Measurements from ENCODE around the gene KMT5B.

KMT5B gene

DNA sequence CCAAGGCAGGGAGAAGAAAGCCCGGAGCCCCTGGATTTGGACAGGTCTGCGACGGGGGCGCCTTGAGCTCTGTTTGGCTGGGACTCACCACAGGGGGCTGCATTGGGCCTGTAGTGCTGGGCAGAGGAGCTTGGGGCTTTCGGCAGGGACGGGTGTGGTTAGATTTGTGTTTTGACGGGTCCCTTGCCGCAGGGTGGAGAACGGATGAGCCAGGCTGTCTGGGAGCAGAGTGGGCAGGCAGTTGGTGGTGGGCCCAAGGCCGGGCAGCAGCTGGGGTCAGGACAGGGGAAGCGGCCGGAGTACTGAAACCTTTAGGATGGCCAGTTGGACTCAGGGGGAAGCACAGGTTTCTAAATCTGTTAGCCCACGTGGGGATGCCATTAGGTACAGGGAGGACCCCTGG lies 45.3 kb upstream of the KMT5B start:
- Histone ChIP-seq H3K36me3 (ENCODE audit: insufficient read depth, low read length) (no peaks in the 10 kb centered on the region; the same call in 1 of the 2 replicates), H3F3A (ENCODE audit: low read depth) (no peaks in the 10 kb centered on the region), H3K4me3 (ENCODE audit: low read length, poor library complexity, severe bottlenecking) (no peak overlapping the region), H3K9me2 (replicated peaks; ENCODE audit: low read depth, low read length) (no peaks in the 10 kb centered on the region), H2AFZ (ENCODE audit: low read length) (no peak overlapping the region), H3K79me2 (ENCODE audit: insufficient read depth, low read length) (no peaks in the 10 kb centered on the region), H3K4me2 (ENCODE audit: low read depth, low read length, poor library complexity, severe bottlenecking) (no peak overlapping the region), H3K9me3 (ENCODE audit: insufficient read depth, low read depth, low read length) (no peaks in the 10 kb centered on the region), H4K20me1 (ENCODE audit: insufficient read depth, low read length, poor library complexity, severe bottlenecking) (no peaks in the 10 kb centered on the region), H3K9ac (ENCODE audit: low read depth, low read length, poor library complexity, severe bottlenecking) (no peak overlapping the region), H3K27me3 (ENCODE audit: insufficient read depth, low read length, poor library complexity, severe bottlenecking) (no peaks in the 10 kb centered on the region), H3K4me1 (ENCODE audit: insufficient read depth, low read length, poor library complexity, severe bottlenecking) (no peaks in the 10 kb centered on the region)
- no peak for TF ChIP-seq EZH2phosphoT487 (IDR thresholded peaks at IDR 0.05; ENCODE audit: borderline replicate concordance)
- TF ChIP-seq, protein P1, sequence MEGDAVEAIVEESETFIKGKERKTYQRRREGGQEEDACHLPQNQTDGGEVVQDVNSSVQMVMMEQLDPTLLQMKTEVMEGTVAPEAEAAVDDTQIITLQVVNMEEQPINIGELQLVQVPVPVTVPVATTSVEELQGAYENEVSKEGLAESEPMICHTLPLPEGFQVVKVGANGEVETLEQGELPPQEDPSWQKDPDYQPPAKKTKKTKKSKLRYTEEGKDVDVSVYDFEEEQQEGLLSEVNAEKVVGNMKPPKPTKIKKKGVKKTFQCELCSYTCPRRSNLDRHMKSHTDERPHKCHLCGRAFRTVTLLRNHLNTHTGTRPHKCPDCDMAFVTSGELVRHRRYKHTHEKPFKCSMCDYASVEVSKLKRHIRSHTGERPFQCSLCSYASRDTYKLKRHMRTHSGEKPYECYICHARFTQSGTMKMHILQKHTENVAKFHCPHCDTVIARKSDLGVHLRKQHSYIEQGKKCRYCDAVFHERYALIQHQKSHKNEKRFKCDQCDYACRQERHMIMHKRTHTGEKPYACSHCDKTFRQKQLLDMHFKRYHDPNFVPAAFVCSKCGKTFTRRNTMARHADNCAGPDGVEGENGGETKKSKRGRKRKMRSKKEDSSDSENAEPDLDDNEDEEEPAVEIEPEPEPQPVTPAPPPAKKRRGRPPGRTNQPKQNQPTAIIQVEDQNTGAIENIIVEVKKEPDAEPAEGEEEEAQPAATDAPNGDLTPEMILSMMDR (conservative IDR thresholded peaks at IDR 0.05; ENCODE audit: low read length): no peak

DNA sequence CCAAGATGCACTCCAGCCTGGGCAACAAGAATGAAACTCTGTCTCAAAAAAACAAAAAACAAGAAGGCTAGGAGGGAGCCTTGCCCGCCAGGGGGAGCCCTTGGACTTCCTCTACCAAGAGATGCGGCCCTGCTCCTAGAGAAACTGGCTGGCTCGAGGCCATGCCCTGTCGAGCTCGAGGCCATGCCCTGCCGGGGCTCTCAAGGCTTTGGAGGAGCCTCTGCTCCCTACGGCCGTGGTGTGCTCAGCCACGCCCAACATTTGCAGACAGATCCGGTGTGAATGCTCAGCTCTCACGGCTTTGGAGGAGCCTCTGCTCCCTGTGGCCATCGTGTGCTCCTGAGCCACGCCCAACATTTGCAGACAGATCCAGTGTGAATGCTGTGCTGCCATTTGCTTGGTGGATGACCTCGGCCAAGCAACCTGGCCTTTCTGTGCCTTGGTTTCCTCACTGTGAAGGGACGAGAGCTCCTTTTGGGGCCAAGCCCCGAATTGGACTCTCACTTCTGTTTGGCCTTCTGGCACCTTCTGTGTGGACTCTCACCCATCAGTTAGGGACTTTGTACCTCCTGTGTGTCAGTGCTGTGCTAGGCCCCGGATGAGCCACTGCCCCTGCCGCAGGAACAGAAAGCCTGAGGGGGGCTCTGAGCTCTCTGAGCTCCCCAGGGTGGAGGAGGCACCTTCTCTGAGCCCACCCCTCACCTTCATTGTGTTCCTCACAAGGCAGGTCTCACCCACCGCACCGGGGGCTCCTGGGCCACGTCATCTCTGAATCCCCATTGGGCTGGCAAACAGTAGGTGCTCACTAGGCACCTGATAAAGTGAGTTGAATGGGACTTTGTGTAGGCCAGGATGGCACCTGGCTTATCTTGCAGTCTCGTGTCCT lies 44.6 kb upstream of the KMT5B start:
- Histone ChIP-seq H3K4me1 (ENCODE audit: insufficient read depth, low read length, poor library complexity, severe bottlenecking) (no peaks in the 10 kb centered on the region), H3K79me2 (ENCODE audit: insufficient read depth, low read length) (no peaks in the 10 kb centered on the region), H2AFZ (ENCODE audit: low read length) (peak overlapping the region; percentile 79), H3K9ac (ENCODE audit: low read depth, low read length, poor library complexity, severe bottlenecking) (no peak overlapping the region), H3K9me2 (replicated peaks; ENCODE audit: low read depth, low read length) (no peaks in the 10 kb centered on the region), H4K20me1 (ENCODE audit: insufficient read depth, low read length, poor library complexity, severe bottlenecking) (no peaks in the 10 kb centered on the region), H3K4me3 (ENCODE audit: low read length, poor library complexity, severe bottlenecking) (no peak overlapping the region), H3K27me3 (ENCODE audit: insufficient read depth, low read length, poor library complexity, severe bottlenecking) (no peaks in the 10 kb centered on the region), H3K9me3 (ENCODE audit: insufficient read depth, low read depth, low read length) (no peaks in the 10 kb centered on the region), H3K36me3 (ENCODE audit: insufficient read depth, low read length) (no peaks in the 10 kb centered on the region; the same call in 1 of the 2 replicates), H3F3A (ENCODE audit: low read depth) (no peaks in the 10 kb centered on the region), H3K4me2 (ENCODE audit: low read depth, low read length, poor library complexity, severe bottlenecking) (no peak overlapping the region)
- TF ChIP-seq, protein P1 (conservative IDR thresholded peaks at IDR 0.05; ENCODE audit: low read length): peak; percentile 73
- TF ChIP-seq EZH2phosphoT487 (IDR thresholded peaks at IDR 0.05; ENCODE audit: borderline replicate concordance): no peak

DNA sequence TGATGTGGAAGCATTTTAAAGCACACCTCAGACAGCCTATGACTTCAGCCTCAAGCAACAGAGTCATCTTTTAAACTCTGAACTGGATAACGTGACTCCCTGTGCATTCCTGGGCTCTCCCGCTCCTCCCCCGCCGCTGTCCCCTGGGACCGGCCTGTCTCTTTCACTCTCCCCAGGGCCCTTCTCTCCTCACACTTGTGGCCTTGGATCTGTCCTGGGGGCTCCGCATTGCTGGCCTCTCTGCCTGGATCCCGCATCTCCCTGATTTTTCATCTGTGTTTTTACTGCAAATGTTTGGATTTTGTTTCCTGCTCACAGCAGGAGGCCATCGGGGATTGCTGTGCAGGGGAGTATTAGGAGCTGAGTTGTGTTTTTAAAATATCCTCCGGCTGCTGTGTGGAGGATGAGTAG lies 43.2 kb upstream of the KMT5B start:
- Histone ChIP-seq H3K9me2 (replicated peaks; ENCODE audit: low read depth, low read length) (no peaks in the 10 kb centered on the region), H3K36me3 (ENCODE audit: insufficient read depth, low read length) (no peaks in the 10 kb centered on the region; the same call in 1 of the 2 replicates), H3K79me2 (ENCODE audit: insufficient read depth, low read length) (no peaks in the 10 kb centered on the region), H3K27me3 (ENCODE audit: insufficient read depth, low read length, poor library complexity, severe bottlenecking) (no peaks in the 10 kb centered on the region), H2AFZ (ENCODE audit: low read length) (no peak overlapping the region), H3K9me3 (ENCODE audit: insufficient read depth, low read depth, low read length) (no peaks in the 10 kb centered on the region), H3K9ac (ENCODE audit: low read depth, low read length, poor library complexity, severe bottlenecking) (no peak overlapping the region), H3K4me1 (ENCODE audit: insufficient read depth, low read length, poor library complexity, severe bottlenecking) (no peaks in the 10 kb centered on the region), H3K4me3 (ENCODE audit: low read length, poor library complexity, severe bottlenecking) (no peak overlapping the region), H3F3A (ENCODE audit: low read depth) (no peaks in the 10 kb centered on the region), H4K20me1 (ENCODE audit: insufficient read depth, low read length, poor library complexity, severe bottlenecking) (no peaks in the 10 kb centered on the region), H3K4me2 (ENCODE audit: low read depth, low read length, poor library complexity, severe bottlenecking) (no peak overlapping the region)
- TF ChIP-seq, protein P1 (conservative IDR thresholded peaks at IDR 0.05; ENCODE audit: low read length): no peak
- no peak for TF ChIP-seq EZH2phosphoT487 (IDR thresholded peaks at IDR 0.05; ENCODE audit: borderline replicate concordance)
